Amygdala (tissue), 56 donors: ENCODE data around the gene OVAAL.

Experiments used
- DNase-seq, 56 donors: peaks; one replicate each; lab custom pipeline; 2025; lab: John Stamatoyannopoulos, UW

Gene OVAAL

DNA sequence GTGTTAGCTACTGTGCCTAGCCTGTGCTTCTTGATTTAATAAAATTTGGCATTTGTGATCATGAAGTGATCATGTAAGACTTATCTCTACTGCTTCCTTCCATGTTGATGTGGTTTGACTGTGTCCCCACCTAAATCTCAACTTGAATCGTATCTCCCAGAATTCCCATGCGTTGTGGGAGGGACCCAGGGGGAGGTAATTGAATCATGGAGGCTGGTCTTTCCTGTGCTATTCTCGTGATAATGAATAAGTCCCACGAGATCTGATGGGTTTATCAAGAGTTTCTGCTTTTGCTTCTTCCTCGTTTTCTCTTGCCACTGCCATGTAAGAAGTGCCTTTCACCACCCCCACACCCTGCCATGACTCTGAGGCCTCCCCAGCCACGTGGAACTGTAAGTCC is at the start of gene OVAAL:
OVAAL (plus strand) TSS at position 301 of the 400 bp plus-strand sequence.
- no peak for DNase-seq

DNA sequence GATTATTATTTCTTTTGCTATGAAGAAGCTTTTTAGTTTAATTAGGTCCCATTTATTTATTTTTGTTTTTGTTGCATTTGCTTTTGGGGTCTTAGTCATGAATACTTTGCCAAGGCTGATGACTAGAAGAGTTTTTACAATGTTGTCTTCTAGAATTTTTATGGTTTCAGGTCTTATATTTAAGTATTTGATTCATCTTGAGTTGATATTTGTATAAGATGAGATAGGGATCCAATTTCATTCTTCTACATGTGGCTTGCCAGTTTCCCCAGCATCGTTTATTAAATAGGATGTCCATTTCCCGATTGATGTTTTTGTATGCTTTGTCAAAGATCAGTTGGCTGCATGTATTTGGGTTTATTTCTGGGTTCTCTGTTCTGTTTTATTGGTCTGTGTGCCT is 47.9 kb upstream of the OVAAL start:
- DNase-seq = no peak

- DNase-seq = no peak
These were observed 45.2 kb upstream of the OVAAL start for GRCh38 chr1:180513531-180513930.

DNA sequence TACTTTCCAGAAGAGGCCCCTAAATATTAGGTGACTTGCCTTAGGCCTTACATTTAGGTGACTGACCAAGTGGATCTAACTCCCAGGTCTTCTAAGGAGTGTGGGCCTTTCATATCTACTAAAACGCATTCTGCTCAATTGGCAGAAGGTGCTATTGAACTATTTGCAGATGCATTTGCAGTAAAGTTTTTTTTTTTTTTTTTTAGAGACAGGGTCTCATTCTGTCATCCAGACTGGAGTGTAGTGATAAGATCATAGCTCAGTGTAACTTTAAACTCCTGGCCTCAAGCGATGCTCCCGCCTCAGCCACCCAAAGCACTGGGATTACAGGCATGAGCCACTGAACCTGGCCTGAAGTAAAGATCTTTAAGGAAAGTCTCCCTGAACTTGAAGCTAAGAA is 43.4 kb upstream of the OVAAL start:
- DNase-seq = no peak

DNA sequence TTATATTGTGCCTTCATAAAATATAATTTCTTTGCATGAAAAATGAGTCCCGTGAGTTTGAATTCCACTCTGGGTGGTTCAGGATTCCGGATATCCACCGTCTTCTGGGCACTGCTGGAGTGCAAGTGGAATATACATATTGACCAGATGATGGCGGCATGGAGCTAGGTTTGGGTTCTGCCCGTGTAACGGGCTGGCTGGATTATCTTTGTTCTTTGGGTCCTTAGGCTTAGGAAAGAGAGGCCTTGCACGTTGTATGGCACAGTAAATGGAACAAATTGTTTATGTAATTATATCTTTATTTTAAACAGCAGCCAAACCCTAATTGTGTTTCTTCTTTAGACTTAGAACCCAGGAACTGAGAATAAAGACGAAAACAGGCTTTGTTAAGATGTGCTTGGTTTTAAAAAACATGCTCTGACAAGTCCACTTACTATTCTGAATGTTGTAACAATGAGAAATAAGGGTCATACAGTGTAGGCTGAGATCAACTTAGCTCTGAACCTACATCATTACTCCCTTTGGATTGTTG is 42.8 kb upstream of the OVAAL start:
- DNase-seq = peak in 45 of 56 donors; percentile 9 to 81 (median 37)

- DNase-seq = no peak
These were observed 38.9 kb upstream of the OVAAL start for GRCh38 chr1:180519846-180520245.

DNA sequence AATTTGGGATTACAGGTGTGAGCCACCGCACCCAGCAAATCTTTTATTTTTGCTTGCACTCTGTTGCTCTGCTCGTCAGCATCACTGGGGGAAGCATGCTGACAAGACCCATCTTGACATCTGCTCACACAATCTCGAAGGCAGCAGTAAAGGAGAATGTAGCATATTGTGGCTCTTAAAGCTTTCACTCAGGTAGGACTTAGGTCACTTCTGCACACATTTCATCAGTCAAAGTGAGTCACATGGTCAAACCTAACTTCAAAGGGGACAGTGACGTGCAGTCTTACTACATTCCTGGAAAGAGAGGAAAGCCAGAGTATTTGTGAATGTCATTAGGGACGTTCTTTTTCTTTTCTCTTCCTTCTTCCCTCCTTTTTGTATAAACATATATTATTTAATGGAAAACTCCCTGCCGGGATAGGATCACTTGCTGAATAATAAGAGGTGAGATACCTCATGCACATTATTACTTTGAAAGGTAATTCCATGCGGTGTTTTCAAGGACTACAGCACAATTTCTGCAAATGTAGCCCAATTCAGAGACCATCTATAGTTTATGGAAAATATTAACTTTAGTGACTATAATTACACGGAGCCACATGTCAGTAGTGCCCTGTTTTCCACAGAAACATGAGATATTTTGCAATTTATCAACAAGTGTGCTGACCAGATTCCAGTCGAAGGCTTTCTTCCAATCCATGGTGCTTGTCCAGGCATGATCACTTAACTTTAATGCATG is 37.1 kb upstream of the OVAAL start:
- DNase-seq = no peak

DNA sequence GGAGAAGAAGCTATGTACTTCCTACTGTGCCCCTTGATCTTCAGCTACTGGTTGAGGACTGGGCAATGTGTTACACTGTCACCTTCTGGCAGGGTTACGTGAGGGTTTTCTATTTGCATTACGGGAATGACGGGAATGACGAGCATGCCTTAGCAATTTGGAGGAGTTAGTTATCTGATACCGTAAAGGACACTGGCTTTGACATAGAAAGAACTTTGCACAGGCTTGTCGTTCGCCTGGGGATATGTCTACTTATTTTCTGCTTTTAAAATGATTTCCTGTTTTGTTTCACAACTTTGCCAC is 36.6 kb upstream of the OVAAL start:
- no peak for DNase-seq

- no peak for DNase-seq
These were observed 34.4 kb upstream of the OVAAL start for GRCh38 chr1:180524160-180524914.

DNA sequence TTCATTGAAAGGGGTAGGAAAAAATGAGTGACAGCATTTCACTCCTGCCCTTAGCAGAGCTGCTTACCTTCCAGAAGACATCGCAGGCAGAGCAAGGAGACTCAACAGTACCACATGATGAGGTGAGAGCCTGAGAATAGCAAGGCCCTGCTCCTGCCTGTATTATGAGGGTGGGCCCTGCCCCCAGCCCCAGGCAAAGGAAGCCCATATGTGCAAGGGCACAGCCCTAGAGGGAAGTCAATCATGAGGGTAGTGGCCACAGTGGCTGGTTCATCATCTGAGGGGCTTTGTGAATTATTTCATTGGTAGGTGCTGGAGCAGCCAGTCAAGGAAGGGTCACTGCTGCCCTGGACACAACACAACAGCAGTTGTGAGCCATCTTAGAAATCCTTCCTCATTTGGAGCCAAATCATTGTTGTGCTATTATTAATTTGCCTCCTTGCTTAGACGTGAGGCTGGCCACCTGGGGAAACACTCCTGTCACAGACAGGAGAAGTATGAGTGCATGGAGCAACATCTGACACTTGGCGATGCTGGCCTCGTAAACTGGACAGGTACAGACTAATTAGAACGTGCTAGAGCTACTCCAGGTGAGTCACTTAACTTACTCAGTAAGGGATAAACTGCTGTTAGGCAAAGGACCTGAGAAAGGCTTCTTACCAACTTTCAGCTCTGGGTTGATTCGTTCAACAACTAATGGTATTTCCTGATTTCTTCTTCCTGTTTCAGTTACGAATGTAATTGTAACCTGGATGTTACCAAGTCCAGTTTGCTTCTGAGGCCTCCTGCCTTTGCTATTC is 33.6 kb upstream of the OVAAL start:
- no peak for DNase-seq

DNA sequence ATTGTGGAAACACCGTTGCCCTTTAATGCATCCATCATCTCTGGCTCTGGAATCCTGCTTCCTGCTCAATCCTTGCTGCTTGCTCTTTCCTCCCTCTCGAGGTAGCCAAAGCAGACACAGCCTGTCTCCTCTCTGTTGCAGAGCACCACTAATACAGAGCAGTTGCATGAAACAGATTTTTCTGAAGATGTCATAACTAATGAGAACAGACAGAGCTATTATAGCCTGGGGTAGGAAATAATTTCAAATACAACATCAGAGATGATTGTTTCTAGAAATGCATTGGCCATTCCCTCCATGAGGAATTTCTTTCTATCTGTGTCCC is 33.1 kb upstream of the OVAAL start:
- no peak for DNase-seq

GRCh38 chr1:180527101-180527669 is 31.6 kb upstream of the OVAAL start:
- DNase-seq = no peak

- DNase-seq = no peak
These were observed 29.8 kb upstream of the OVAAL start for GRCh38 chr1:180528868-180529470.

GRCh38 chr1:180530501-180530900 is 28.3 kb upstream of the OVAAL start:
- no peak for DNase-seq

- no peak for DNase-seq
These were observed 25.9 kb upstream of the OVAAL start for GRCh38 chr1:180532854-180533253.

DNA sequence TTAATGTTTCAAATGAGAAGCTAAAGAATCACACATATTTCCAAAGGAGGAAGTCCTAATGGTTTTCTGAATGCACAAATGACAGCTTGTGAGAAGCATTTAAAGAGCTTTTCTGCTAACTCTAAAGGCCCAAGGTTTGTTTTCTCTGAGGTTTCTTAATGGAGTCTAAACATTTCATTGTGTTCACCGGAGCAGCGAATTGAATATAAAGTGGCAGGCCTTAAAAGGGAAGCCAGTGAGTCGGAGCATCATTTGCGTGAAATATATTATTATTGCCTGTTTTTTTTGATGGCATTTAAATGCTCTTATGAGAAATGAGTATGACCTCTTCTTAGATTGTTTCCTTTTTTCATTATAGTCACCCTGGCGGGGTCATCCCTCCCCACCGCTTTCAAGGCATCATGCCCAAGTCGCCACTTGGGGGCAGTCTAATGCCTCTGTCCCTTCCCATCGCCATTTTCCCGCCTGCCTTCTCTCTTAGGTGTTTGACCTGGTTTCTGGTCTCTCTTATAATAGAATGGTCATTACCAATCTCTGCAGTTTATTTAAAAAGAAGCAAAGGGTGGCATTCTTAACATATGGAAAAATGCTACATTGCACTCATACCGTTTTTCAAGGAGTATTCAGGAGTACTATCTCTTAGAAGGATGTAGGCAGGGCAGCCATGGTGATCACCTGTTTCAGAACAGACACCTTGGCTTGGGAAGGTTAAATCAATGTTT is 25.3 kb upstream of the OVAAL start:
- DNase-seq = peak in 41 of 56 donors; percentile 3 to 72 (median 27)

- DNase-seq = no peak
These were observed 24.6 kb upstream of the OVAAL start for GRCh38 chr1:180534214-180534613.

DNA sequence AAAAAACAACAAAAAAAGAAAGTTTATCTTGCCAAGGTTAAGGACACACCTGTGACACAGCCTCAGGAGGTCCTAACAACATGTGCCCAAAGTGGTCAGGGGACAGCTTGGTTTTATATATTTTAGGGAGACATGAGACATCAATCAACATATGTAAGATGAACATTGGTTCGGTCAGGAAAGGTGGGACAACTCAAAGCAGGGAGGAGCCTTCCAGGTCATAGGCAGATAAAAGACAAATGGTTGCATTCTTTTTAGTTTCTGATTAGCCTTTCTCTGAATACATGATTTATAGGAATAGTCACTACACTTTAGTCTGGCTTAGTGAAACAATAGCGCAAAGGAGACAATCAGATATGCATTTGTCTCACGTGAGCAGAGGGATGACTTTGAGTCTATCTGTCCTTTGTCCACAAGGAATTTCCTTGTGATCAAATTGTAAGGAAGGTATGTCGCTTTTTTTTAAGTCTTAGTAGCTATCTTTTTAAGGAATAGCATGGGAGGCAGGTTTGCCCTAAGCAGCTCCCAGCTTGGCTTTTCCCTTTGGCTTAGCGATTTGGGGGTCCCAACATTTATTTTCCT is 23.3 kb upstream of the OVAAL start:
- DNase-seq = no peak

- DNase-seq = no peak
These were observed 21.9 kb upstream of the OVAAL start for GRCh38 chr1:180536821-180537372.
